ENCODE data around the gene HOATZ. TPM values are rescaled to one million over a fixed set of nuclear protein-coding genes. Genes with fewer than 3 reads are reported as not detected.

The HOATZ gene
- not detected for polyA plus RNA-seq (2012; ENCODE audit: insufficient read depth, insufficient read length)

GRCh38 chr11:111514216-111515031, at the start of gene HOATZ:
TSS of gene HOATZ (plus strand) at chr11:111514778. CDS start at chr11:111514785, 7 bp downstream.
- H3K4me3 ChIP-seq (ENCODE audit: low read length): peak within 1 kb of the TSS; percentile 32
- peak; percentile 32 for DNase-seq (ENCODE audit: low read depth, low spot score)

- no peak for DNase-seq (ENCODE audit: low read depth, low spot score)
- no peak overlapping the region for H3K4me3 ChIP-seq (ENCODE audit: low read length)
These were observed 49.2 kb upstream of the HOATZ start for GRCh38 chr11:111465400-111465799.

GRCh38 chr11:111466615-111467014, 48.0 kb upstream of the HOATZ start:
- DNase-seq (ENCODE audit: low read depth, low spot score): no peak
- no peak overlapping the region for H3K4me3 ChIP-seq (ENCODE audit: low read length)

- DNase-seq (ENCODE audit: low read depth, low spot score): peak; percentile 19
- no peak overlapping the region for H3K4me3 ChIP-seq (ENCODE audit: low read length)
These were observed 45.4 kb upstream of the HOATZ start for GRCh38 chr11:111469200-111469599.

- H3K4me3 ChIP-seq (ENCODE audit: low read length): no peak overlapping the region
- DNase-seq (ENCODE audit: low read depth, low spot score): no peak
These were observed 42.4 kb upstream of the HOATZ start for GRCh38 chr11:111472228-111472627.

GRCh38 chr11:111474432-111474831, 40.1 kb upstream of the HOATZ start:
- DNase-seq (ENCODE audit: low read depth, low spot score): no peak
- no peak overlapping the region for H3K4me3 ChIP-seq (ENCODE audit: low read length)

GRCh38 chr11:111476366-111476765, 38.2 kb upstream of the HOATZ start:
- no peak for DNase-seq (ENCODE audit: low read depth, low spot score)
- H3K4me3 ChIP-seq (ENCODE audit: low read length): no peak overlapping the region

- no peak for DNase-seq (ENCODE audit: low read depth, low spot score)
- no peak overlapping the region for H3K4me3 ChIP-seq (ENCODE audit: low read length)
These were observed 37.6 kb upstream of the HOATZ start for GRCh38 chr11:111476956-111477355.

GRCh38 chr11:111477898-111478297, 36.7 kb upstream of the HOATZ start:
- DNase-seq (ENCODE audit: low read depth, low spot score): no peak
- H3K4me3 ChIP-seq (ENCODE audit: low read length): no peak overlapping the region

GRCh38 chr11:111479666-111480065, 34.9 kb upstream of the HOATZ start:
- H3K4me3 ChIP-seq (ENCODE audit: low read length): no peak overlapping the region
- no peak for DNase-seq (ENCODE audit: low read depth, low spot score)

GRCh38 chr11:111483431-111483830, 31.1 kb upstream of the HOATZ start:
- no peak overlapping the region for H3K4me3 ChIP-seq (ENCODE audit: low read length)
- DNase-seq (ENCODE audit: low read depth, low spot score): no peak

- no peak for DNase-seq (ENCODE audit: low read depth, low spot score)
These were observed 24.1 kb upstream of the HOATZ start for GRCh38 chr11:111490496-111490895.

GRCh38 chr11:111494040-111494439, 20.5 kb upstream of the HOATZ start:
- DNase-seq (ENCODE audit: low read depth, low spot score): no peak
- H3K4me3 ChIP-seq (ENCODE audit: low read length): no peak overlapping the region

More at GRCh38 chr11:111490496-111490895, 24.1 kb upstream of the HOATZ start:
- H3K4me3 ChIP-seq (ENCODE audit: low read length): no peak overlapping the region

- no peak for DNase-seq (ENCODE audit: low read depth, low spot score)
- H3K4me3 ChIP-seq (ENCODE audit: low read length): no peak overlapping the region
These were observed 15.1 kb upstream of the HOATZ start for GRCh38 chr11:111499483-111499882.

GRCh38 chr11:111500481-111500880, 14.1 kb upstream of the HOATZ start:
- DNase-seq (ENCODE audit: low read depth, low spot score): no peak
- H3K4me3 ChIP-seq (ENCODE audit: low read length): no peak overlapping the region

- H3K4me3 ChIP-seq (ENCODE audit: low read length): no peak overlapping the region
- no peak for DNase-seq (ENCODE audit: low read depth, low spot score)
These were observed 12.0 kb upstream of the HOATZ start for GRCh38 chr11:111502611-111503010.

GRCh38 chr11:111510311-111510710, 4.3 kb upstream of the HOATZ start:
- DNase-seq (ENCODE audit: low read depth, low spot score): no peak
- no peak overlapping the region for H3K4me3 ChIP-seq (ENCODE audit: low read length)

GRCh38 chr11:111512296-111513239, 2.0 kb upstream of the HOATZ start, which contains the start of gene BTG4:
TSS of gene BTG4 (minus strand) at chr11:111512386. CDS start at chr11:111498776, 13,610 bp downstream.
- DNase-seq (ENCODE audit: low read depth, low spot score): no peak
- no peak within 1 kb of the TSS for H3K4me3 ChIP-seq (ENCODE audit: low read length)

GRCh38 chr11:111513240-111513605, 1.4 kb upstream of the HOATZ start:
- no peak for DNase-seq (ENCODE audit: low read depth, low spot score)
- no peak overlapping the region for H3K4me3 ChIP-seq (ENCODE audit: low read length)

GRCh38 chr11:111515591-111515990, 1.0 kb downstream of the HOATZ start:
- DNase-seq (ENCODE audit: low read depth, low spot score): no peak
- H3K4me3 ChIP-seq (ENCODE audit: low read length): no peak overlapping the region
